Measurements from ENCODE around the gene HLA-DQB1.
"Not testable (repeated sequence)": the region's sequence is repeated elsewhere in the genome, so short reads cannot be mapped to it uniquely, and the experiment has no call there.

- TF ChIP-seq CTCF (conservative IDR thresholded peaks at IDR 0.05); ZFX (IDR thresholded peaks at IDR 0.05): not testable (repeated sequence)
Measured at GRCh38 chr6:32674123-32674522, 7.7 kb upstream of the HLA-DQB1 start.

All from C4-2B (cell line).